HG03103 (cell line): ENCODE measurements around the gene DYNLT4.
A peak's percentile ranks its signal among the peaks of the same experiment; 100 is the strongest.
"Not testable (repeated sequence)": the region's sequence is repeated elsewhere in the genome, so short reads cannot be mapped to it uniquely, and the experiment has no call there.

Source experiments
- ATAC-seq: cut with Tn5 transposase; IDR thresholded peaks from one replicate; pipeline ENCODE4 v1.9.1; 2021; ENCODE audit warnings: low read depth; ENCODE audit not compliant: unreplicated experiment

DYNLT4 gene

GRCh38 chr1:44811234-44811633 is 4.1 kb upstream of the DYNLT4 start:
- no peak for ATAC-seq

GRCh38 chr1:44810762-44811105 is 3.6 kb upstream of the DYNLT4 start:
- not testable (repeated sequence) for ATAC-seq

- no peak for ATAC-seq
These were observed 3.1 kb upstream of the DYNLT4 start for GRCh38 chr1:44810101-44810761.

GRCh38 chr1:44808938-44809917 is 2.1 kb upstream of the DYNLT4 start:
- peak; percentile 51 for ATAC-seq

- ATAC-seq: peak; percentile 20
These were observed 1.1 kb upstream of the DYNLT4 start, which contains the start of gene BTBD19 for GRCh38 chr1:44808063-44808937. Gene BTBD19, plus strand, starts transcription at chr1:44808523. Its CDS starts 298 bp downstream, at chr1:44808821.

- ATAC-seq: peak; percentile 34
These were observed 362 bp upstream of the DYNLT4 start for GRCh38 chr1:44807364-44808062.

- no peak for ATAC-seq
These were observed 987 bp downstream of the DYNLT4 start for GRCh38 chr1:44806025-44806703.

GRCh38 chr1:44805311-44806024 is 1.7 kb downstream of the DYNLT4 start:
- no peak for ATAC-seq

GRCh38 chr1:44803312-44804095 is 3.6 kb downstream of the DYNLT4 start:
- ATAC-seq: no peak

- ATAC-seq: no peak
These were observed 4.2 kb downstream of the DYNLT4 start for GRCh38 chr1:44803062-44803311.

GRCh38 chr1:44802306-44803061 is 4.7 kb downstream of the DYNLT4 start:
- no peak for ATAC-seq

- no peak for ATAC-seq
These were observed 5.5 kb downstream of the DYNLT4 start for GRCh38 chr1:44801491-44802305.

GRCh38 chr1:44799770-44800584 is 7.2 kb downstream of the DYNLT4 start, which contains the start of gene PLK3:
Gene PLK3, plus strand, starts transcription at chr1:44800377. Its CDS starts 87 bp downstream, at chr1:44800464.
- peak; percentile 66 for ATAC-seq

GRCh38 chr1:44798481-44799365 is 8.4 kb downstream of the DYNLT4 start:
- no peak for ATAC-seq

- ATAC-seq: not testable (repeated sequence)
These were observed 9.3 kb downstream of the DYNLT4 start for GRCh38 chr1:44797886-44798285.
